NCI-H2227 (cell line): ENCODE measurements around the gene ADK.
"Not testable (repeated sequence)": the region's sequence is repeated elsewhere in the genome, so short reads cannot be mapped to it uniquely, and the experiment has no call there.

Experiments
- DNase-seq: peaks from one replicate; lab custom pipeline; 2025; ENCODE audit not compliant: unreplicated experiment; lab: John Stamatoyannopoulos, UW

ADK gene

GRCh38 chr10:74417397-74417796 is 266.4 kb downstream of the ADK start:
- no peak for DNase-seq

GRCh38 chr10:74418285-74418872 is 267.4 kb downstream of the ADK start:
- peak; percentile 91 for DNase-seq

- peak; percentile 15 for DNase-seq
Observed at GRCh38 chr10:74419491-74419951, 268.5 kb downstream of the ADK start.

- peak; percentile 26 for DNase-seq
Observed at GRCh38 chr10:74419958-74420375, 268.9 kb downstream of the ADK start.

- no peak for DNase-seq
Observed at GRCh38 chr10:74424565-74424964, 273.5 kb downstream of the ADK start.

GRCh38 chr10:74425456-74426001 is 274.5 kb downstream of the ADK start:
- no peak for DNase-seq

- no peak for DNase-seq
Observed at GRCh38 chr10:74431816-74432215, 280.8 kb downstream of the ADK start.

GRCh38 chr10:74432841-74433594 is 282.0 kb downstream of the ADK start:
- DNase-seq, result peak; percentile 13

- no peak for DNase-seq
Observed at GRCh38 chr10:74433595-74433956, 282.6 kb downstream of the ADK start.

GRCh38 chr10:74433993-74434392 is 283.0 kb downstream of the ADK start:
- no peak for DNase-seq

- DNase-seq, result no peak
Observed at GRCh38 chr10:74434547-74434946, 283.5 kb downstream of the ADK start.

GRCh38 chr10:74436523-74437170 is 285.6 kb downstream of the ADK start:
- no peak for DNase-seq

GRCh38 chr10:74437822-74438221 is 286.8 kb downstream of the ADK start:
- DNase-seq, result no peak

GRCh38 chr10:74439213-74439612 is 288.2 kb downstream of the ADK start:
- no peak for DNase-seq

- no peak for DNase-seq
Observed at GRCh38 chr10:74445493-74445892, 294.5 kb downstream of the ADK start.

GRCh38 chr10:74450602-74451001 is 299.6 kb downstream of the ADK start:
- DNase-seq, result no peak

- DNase-seq, result no peak
Observed at GRCh38 chr10:74451127-74451829, 300.3 kb downstream of the ADK start.

GRCh38 chr10:74453169-74453568 is 302.1 kb downstream of the ADK start:
- no peak for DNase-seq

GRCh38 chr10:74457478-74457877 is 306.5 kb downstream of the ADK start:
- DNase-seq, result not testable (repeated sequence)

- no peak for DNase-seq
Observed at GRCh38 chr10:74460812-74461211, 309.8 kb downstream of the ADK start.

- DNase-seq, result no peak
Observed at GRCh38 chr10:74474022-74474713, 323.1 kb downstream of the ADK start.
